ENCODE results near the gene AJAP1.

- no peak for TF ChIP-seq POLR2A (IDR thresholded peaks at IDR 0.05)
- TF ChIP-seq, protein P1, sequence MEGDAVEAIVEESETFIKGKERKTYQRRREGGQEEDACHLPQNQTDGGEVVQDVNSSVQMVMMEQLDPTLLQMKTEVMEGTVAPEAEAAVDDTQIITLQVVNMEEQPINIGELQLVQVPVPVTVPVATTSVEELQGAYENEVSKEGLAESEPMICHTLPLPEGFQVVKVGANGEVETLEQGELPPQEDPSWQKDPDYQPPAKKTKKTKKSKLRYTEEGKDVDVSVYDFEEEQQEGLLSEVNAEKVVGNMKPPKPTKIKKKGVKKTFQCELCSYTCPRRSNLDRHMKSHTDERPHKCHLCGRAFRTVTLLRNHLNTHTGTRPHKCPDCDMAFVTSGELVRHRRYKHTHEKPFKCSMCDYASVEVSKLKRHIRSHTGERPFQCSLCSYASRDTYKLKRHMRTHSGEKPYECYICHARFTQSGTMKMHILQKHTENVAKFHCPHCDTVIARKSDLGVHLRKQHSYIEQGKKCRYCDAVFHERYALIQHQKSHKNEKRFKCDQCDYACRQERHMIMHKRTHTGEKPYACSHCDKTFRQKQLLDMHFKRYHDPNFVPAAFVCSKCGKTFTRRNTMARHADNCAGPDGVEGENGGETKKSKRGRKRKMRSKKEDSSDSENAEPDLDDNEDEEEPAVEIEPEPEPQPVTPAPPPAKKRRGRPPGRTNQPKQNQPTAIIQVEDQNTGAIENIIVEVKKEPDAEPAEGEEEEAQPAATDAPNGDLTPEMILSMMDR (IDR thresholded peaks at IDR 0.05) = no peak
Observed at GRCh38 chr1:4729090-4729471, 74.7 kb downstream of the AJAP1 start.

All from ovary (tissue), 3 donors.